Common myeloid progenitor, CD34-positive (primary cell): Measurements from ENCODE around the gene CACNA1G.
A peak's percentile ranks its signal among the peaks of the same experiment; 100 is the strongest.

Source experiments
- CTCF ChIA-PET: fragments of 350-600 bp; sonication (Branson Sonifier 250); formaldehyde crosslinking; loops from one replicate; lab custom pipeline; 2021; ENCODE audit warnings: antibody characterized with exemption; lab: Charles Lee
- POLR2A ChIA-PET: fragments of 350-600 bp; sonication (Branson Sonifier 250); formaldehyde crosslinking; loops from one replicate; lab custom pipeline; 2021; ENCODE audit warnings: antibody characterized with exemption; lab: Charles Lee
- DNase-seq, 3 donors: peaks; one replicate each; pipeline versions ENCODE4 v3.0.0 to v3.0.0-alpha.2; 2013
- H3K27ac ChIP-seq, 2 experiments: 1 replicate in 1 of 2; 2 replicates in 1 of 2; pipeline ENCODE4 v1.7.0; 2013; ENCODE audit warnings: inconsistent platforms in 2 of 2, low read length in 2 of 2, mild to moderate bottlenecking in 2 of 2, low read depth in 1 of 2, moderate library complexity in 1 of 2; ENCODE audit not compliant: severe bottlenecking in 2 of 2, insufficient read depth in 1 of 2, poor library complexity in 1 of 2
- H3K27me3 ChIP-seq, 5 experiments: replicated peaks in 2 of 5; 1 replicate in 3 of 5; 2 replicates in 2 of 5; pipeline versions ENCODE4 v1.6.1 to v1.7.0; 2013; ENCODE audit warnings: low read length in 4 of 5, mild to moderate bottlenecking in 2 of 5, moderate library complexity in 2 of 5, inconsistent platforms in 1 of 5; ENCODE audit not compliant: insufficient read depth in 5 of 5, control insufficient read depth in 4 of 5
- H3K36me3 ChIP-seq, 4 experiments: 1 replicate in 2 of 4; 2 replicates in 2 of 4; pipeline versions ENCODE4 v1.6.1 to v1.7.0; 2013; ENCODE audit warnings: low read length in 3 of 4, control low read depth in 1 of 4, mild to moderate bottlenecking in 1 of 4; ENCODE audit not compliant: control insufficient read depth in 4 of 4, insufficient read depth in 4 of 4
- H3K4me1 ChIP-seq, 4 experiments: 1 replicate in 3 of 4; 2 replicates in 1 of 4; pipeline versions ENCODE4 v1.6.1 to v1.7.1; 2013; ENCODE audit warnings: low read length in 3 of 4, mild to moderate bottlenecking in 3 of 4, control low read depth in 1 of 4, inconsistent platforms in 1 of 4, moderate library complexity in 1 of 4; ENCODE audit not compliant: control insufficient read depth in 4 of 4, insufficient read depth in 4 of 4; ENCODE audit errors: control extremely low read depth in 1 of 4
- H3K4me3 ChIP-seq, 7 experiments: 1 replicate in 4 of 7; 2 replicates in 3 of 7; pipeline versions ENCODE4 v1.5.1 to v1.7.0; 2013; ENCODE audit warnings: mild to moderate bottlenecking in 7 of 7, low read length in 6 of 7, moderate library complexity in 6 of 7, inconsistent platforms in 2 of 7, low read depth in 2 of 7, control low read depth in 1 of 7; ENCODE audit not compliant: insufficient read depth in 4 of 7, control insufficient read depth in 1 of 7; ENCODE audit errors: extremely low read depth in 1 of 7
- H3K9me3 ChIP-seq, 5 experiments: 1 replicate in 4 of 5; 2 replicates in 1 of 5; pipeline versions ENCODE4 v1.6.1 to v1.7.1; 2013; ENCODE audit warnings: low read length in 4 of 5, mild to moderate bottlenecking in 2 of 5, inconsistent platforms in 1 of 5, low read depth in 1 of 5, moderate library complexity in 1 of 5; ENCODE audit not compliant: control insufficient read depth in 4 of 5, insufficient read depth in 2 of 5; ENCODE audit errors: control extremely low read depth in 1 of 5
- WGBS: methylation state at CpG from one replicate; pipeline ENCODE4 v1.1.5; 2013; ENCODE audit not compliant: insufficient coverage; 5-methylcytosine and 5-hydroxymethylcytosine counted together

The CACNA1G gene

GRCh38 chr17:50626037-50626574 lies 65.6 kb downstream of the CACNA1G start:
- Histone ChIP-seq H3K4me3 (no peak overlapping the region), H3K4me1 (peaks cover 0 to 18% (median 12%) of the 10 kb centered on the region in 4 experiments), H3K27ac (no peak overlapping the region), H3K27me3 (peaks cover 0 to 30% (median 10%) of the 10 kb centered on the region in 5 experiments), H3K36me3 (no peaks in the 10 kb centered on the region), H3K9me3 (no peaks in the 10 kb centered on the region)
- POLR2A ChIA-PET = no interaction called here
- DNase-seq = peak; percentile 79 to 90 (median 86)
- 37% methylated on average over 14 of the region's 19 CpGs for WGBS
- CTCF ChIA-PET = interaction anchor here (0.8 to 20.1 kb wide), 28 partner anchors 12 to 264 kb away, joined by 3 to 325 read pairs (median 5); partner anchors contain the start of genes CACNA1G and SPATA20

DNA sequence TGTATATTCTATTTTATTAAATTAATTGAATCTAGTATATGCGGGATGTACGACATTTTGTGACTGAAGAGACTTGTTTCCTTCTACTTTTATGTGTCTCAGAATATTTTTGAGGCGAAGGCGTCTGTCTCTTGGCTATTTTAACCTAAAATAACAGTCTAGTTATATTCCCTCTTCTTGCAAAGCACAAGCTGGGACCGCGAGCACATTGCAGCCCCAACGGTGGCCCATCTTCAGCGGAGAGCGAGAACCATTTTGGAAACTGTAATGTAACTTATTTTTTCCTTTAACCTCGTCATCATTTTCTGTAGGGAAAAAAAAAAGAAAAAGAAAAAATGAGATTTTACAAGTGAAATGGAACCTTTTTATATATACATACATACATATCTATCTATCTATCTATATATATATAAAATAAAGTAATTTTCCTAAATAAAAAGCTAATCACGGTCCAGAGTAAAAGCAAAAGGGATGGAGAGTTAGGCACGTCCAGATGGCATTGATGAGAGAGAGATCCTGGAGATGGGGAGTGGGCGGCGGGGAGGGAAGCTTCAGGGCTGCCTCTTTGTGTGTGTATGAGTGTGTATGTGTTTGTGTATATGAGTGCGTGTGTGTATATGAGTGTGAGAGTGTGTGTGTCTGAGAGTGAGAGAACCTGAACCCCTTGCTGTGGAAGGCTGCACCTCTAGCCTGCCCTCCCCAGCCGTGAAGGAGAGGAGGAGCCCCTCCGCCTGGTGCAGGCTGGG lies 66.7 kb downstream of the CACNA1G start:
- DNase-seq = no peak
- 68% methylated on average over 5 of the region's 17 CpGs for WGBS
- H3K4me3 ChIP-seq = no peak overlapping the region
- H3K36me3 ChIP-seq = no peaks in the 10 kb centered on the region
- ChIA-PET CTCF (interaction anchor here (0.6 to 20.1 kb wide), 28 partner anchors 9 to 201 kb away, joined by 3 to 325 read pairs (median 5); partner anchors contain the start of genes EPN3 and SPATA20), POLR2A (interaction anchor here (0.5 kb wide), 1 partner anchor 49 kb away, joined by 3 read pairs; no protein-coding TSS in a partner anchor)
- H3K4me1 ChIP-seq = peaks cover 0 to 14% (median 9%) of the 10 kb centered on the region in 4 experiments
- no peak overlapping the region for H3K27ac ChIP-seq
- no peaks in the 10 kb centered on the region for H3K9me3 ChIP-seq
- H3K27me3 ChIP-seq = peaks cover 0 to 34% (median 17%) of the 10 kb centered on the region in 5 experiments

GRCh38 chr17:50627782-50628601 lies 67.5 kb downstream of the CACNA1G start:
- H3K4me3 ChIP-seq = peak overlapping the region in 1 of 7 experiments; percentile 8

DNA sequence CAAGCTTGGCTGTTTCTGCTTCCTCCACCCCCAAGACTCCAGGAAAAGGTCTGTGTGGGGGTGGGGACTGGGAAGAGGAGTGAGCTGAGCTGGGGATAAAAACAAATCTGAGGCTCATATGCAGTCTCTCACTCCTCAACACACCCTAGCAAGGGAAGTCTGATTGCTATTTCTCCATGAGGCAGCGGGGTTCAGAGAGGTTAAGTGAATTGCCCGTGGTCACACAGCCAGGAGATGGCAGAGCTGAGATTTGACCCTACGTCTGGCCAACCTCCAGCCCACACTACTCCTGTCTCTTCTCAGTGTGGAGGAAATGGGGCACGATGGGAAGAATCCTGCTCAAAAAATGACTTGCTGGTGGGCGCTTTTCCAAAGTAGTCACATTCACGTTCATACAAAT lies 69.4 kb downstream of the CACNA1G start:
- ChIA-PET POLR2A (interaction anchor here (0.6 to 1.2 kb wide), 4 partner anchors 10 to 75 kb away, joined by 3 to 6 read pairs (median 3); no protein-coding TSS in a partner anchor), CTCF (interaction anchor here (0.6 to 20.1 kb wide), 22 partner anchors 9 to 148 kb away, joined by 3 to 325 read pairs (median 7); partner anchors contain the start of gene SPATA20)
- WGBS = 93% methylated on average over 2 of the region's 6 CpGs
- no peak for DNase-seq
- H3K4me1 ChIP-seq = peaks cover 0 to 22% (median 15%) of the 10 kb centered on the region in 4 experiments
- no peak overlapping the region for H3K27ac ChIP-seq
- H3K36me3 ChIP-seq = no peaks in the 10 kb centered on the region
- no peak overlapping the region for H3K4me3 ChIP-seq
- H3K9me3 ChIP-seq = no peaks in the 10 kb centered on the region
- peaks cover 3 to 61% (median 29%) of the 10 kb centered on the region in 5 experiments for H3K27me3 ChIP-seq

More at GRCh38 chr17:50627782-50628601, 67.5 kb downstream of the CACNA1G start:
- Histone ChIP-seq H3K36me3 (no peaks in the 10 kb centered on the region), H3K27ac (no peak overlapping the region), H3K27me3 (peaks cover 0 to 42% (median 19%) of the 10 kb centered on the region in 5 experiments), H3K4me1 (peaks cover 0 to 14% (median 9%) of the 10 kb centered on the region in 4 experiments), H3K9me3 (no peaks in the 10 kb centered on the region)
- WGBS = 14% methylated on average over 14 of the region's 17 CpGs
- POLR2A ChIA-PET = interaction anchor here (0.5 kb wide), 1 partner anchor 48 kb away, joined by 3 read pairs; no protein-coding TSS in a partner anchor
- peak in 1 of 3 donors; percentile 38 for DNase-seq
- CTCF ChIA-PET = interaction anchor here (0.6 to 20.1 kb wide), 26 partner anchors 8 to 200 kb away, joined by 3 to 325 read pairs (median 6); partner anchors contain the start of genes EPN3 and SPATA20

GRCh38 chr17:50630524-50631194 lies 70.1 kb downstream of the CACNA1G start:
- Histone ChIP-seq H3K27ac (no peak overlapping the region), H3K4me1 (peaks cover 0 to 26% (median 19%) of the 10 kb centered on the region in 4 experiments), H3K36me3 (no peaks in the 10 kb centered on the region), H3K27me3 (peaks cover 3 to 69% (median 31%) of the 10 kb centered on the region in 5 experiments), H3K4me3 (no peak overlapping the region), H3K9me3 (no peaks in the 10 kb centered on the region)
- ChIA-PET CTCF (interaction anchor here (0.8 to 20.1 kb wide), 23 partner anchors 8 to 186 kb away, joined by 3 to 325 read pairs (median 7); partner anchors contain the start of gene SPATA20), POLR2A (interaction anchor here (0.6 to 1.2 kb wide), 5 partner anchors 11 to 260 kb away, joined by 3 to 6 read pairs (median 3); no protein-coding TSS in a partner anchor)
- WGBS = 56% methylated on average over 7 of the region's 7 CpGs
- DNase-seq = peak in 2 of 3 donors; percentile 45 to 52
